GM19043 (cell line): ENCODE data around the gene PCDHA4.

ENCODE experiments used
- ATAC-seq: cut with Tn5 transposase; IDR thresholded peaks from one replicate; pipeline ENCODE4 v1.9.1; 2021; ENCODE audit warnings: low read depth; ENCODE audit not compliant: unreplicated experiment

PCDHA4 gene

GRCh38 chr5:140855772-140856674 lies 49.2 kb downstream of the PCDHA4 start, which contains the start of gene PCDHA10:
Gene PCDHA10 (plus strand): TSS chr5:140855897. CDS start chr5:140856049, 152 bp downstream.
- no peak for ATAC-seq

GRCh38 chr5:140857177-140857986 lies 50.5 kb downstream of the PCDHA4 start:
- ATAC-seq, result no peak

- ATAC-seq, result no peak
Measured at GRCh38 chr5:140857987-140858240, 51.0 kb downstream of the PCDHA4 start.

- ATAC-seq, result no peak
Measured at GRCh38 chr5:140862441-140863295, 55.8 kb downstream of the PCDHA4 start.
